SHP77 (cell line): ENCODE data around the gene ZNF524.

Experiments
- DNase-seq, 2 experiments: peaks; one replicate each; lab custom pipeline; 2025; lab: John Stamatoyannopoulos, UW

Gene ZNF524

GRCh38 chr19:55642153-55643002 is 42.3 kb downstream of the ZNF524 start:
- DNase-seq = peak in 1 of 2 experiments; percentile 48

- DNase-seq = peak; percentile 57 to 65
These were observed 43.2 kb downstream of the ZNF524 start, which contains the start of gene ZNF581 for GRCh38 chr19:55643003-55643886. Gene ZNF581, plus strand, starts transcription at chr19:55643649. Its CDS starts 923 bp downstream, at chr19:55644572.

- no peak for DNase-seq
These were observed 43.7 kb downstream of the ZNF524 start for GRCh38 chr19:55643887-55644176.

GRCh38 chr19:55644191-55644833 is 44.2 kb downstream of the ZNF524 start:
- DNase-seq = no peak

- DNase-seq = no peak
These were observed 44.9 kb downstream of the ZNF524 start for GRCh38 chr19:55644842-55645511.

GRCh38 chr19:55645512-55645881 is 45.4 kb downstream of the ZNF524 start:
- DNase-seq = no peak

- DNase-seq = peak in 1 of 2 experiments; percentile 31
These were observed 47.0 kb downstream of the ZNF524 start for GRCh38 chr19:55646889-55647731.

- peak; percentile 45 to 63 for DNase-seq
These were observed 47.9 kb downstream of the ZNF524 start, which contains the start of gene CCDC106 for GRCh38 chr19:55647732-55648584. Gene CCDC106, plus strand, starts transcription at chr19:55648212. Its CDS starts 835 bp downstream, at chr19:55649047.

- DNase-seq = peak in 1 of 2 experiments; percentile 12
These were observed 48.6 kb downstream of the ZNF524 start for GRCh38 chr19:55648585-55649267.

GRCh38 chr19:55649268-55650125 is 49.4 kb downstream of the ZNF524 start:
- peak in 1 of 2 experiments; percentile 46 for DNase-seq

GRCh38 chr19:55650126-55650557 is 50.1 kb downstream of the ZNF524 start:
- no peak for DNase-seq

GRCh38 chr19:55650602-55651230 is 50.6 kb downstream of the ZNF524 start:
- no peak for DNase-seq

GRCh38 chr19:55651236-55651635 is 51.1 kb downstream of the ZNF524 start:
- DNase-seq = no peak

GRCh38 chr19:55652311-55653128 is 52.4 kb downstream of the ZNF524 start:
- no peak for DNase-seq
